ENCODE results near the gene WDFY2.

Gene WDFY2

DNA sequence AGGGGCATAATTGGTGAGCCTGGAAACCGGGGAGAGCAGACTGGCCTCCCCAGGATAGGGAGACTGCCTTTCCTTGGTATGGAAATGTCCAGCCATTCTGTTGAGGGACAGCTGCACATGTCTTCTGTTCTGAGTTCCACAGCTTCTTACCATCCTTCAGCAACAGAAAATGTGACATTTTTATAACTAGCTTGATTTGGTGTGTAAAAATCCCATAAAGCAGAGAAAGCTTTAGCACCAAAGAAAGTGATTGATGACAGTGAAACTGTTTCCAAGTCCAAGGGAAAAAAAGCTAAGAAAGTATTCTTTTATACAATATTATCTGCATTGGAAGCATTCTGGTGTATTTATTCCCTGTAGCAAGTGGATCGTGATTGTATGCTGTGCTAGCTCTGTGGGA, 157.8 kb downstream of the WDFY2 start:
- no peak for DNase-seq (ENCODE audit: low read depth)
- no peak overlapping the region for H3K4me3 ChIP-seq (replicated peaks; ENCODE audit: low read depth, low read length)
- TF ChIP-seq, protein P1, sequence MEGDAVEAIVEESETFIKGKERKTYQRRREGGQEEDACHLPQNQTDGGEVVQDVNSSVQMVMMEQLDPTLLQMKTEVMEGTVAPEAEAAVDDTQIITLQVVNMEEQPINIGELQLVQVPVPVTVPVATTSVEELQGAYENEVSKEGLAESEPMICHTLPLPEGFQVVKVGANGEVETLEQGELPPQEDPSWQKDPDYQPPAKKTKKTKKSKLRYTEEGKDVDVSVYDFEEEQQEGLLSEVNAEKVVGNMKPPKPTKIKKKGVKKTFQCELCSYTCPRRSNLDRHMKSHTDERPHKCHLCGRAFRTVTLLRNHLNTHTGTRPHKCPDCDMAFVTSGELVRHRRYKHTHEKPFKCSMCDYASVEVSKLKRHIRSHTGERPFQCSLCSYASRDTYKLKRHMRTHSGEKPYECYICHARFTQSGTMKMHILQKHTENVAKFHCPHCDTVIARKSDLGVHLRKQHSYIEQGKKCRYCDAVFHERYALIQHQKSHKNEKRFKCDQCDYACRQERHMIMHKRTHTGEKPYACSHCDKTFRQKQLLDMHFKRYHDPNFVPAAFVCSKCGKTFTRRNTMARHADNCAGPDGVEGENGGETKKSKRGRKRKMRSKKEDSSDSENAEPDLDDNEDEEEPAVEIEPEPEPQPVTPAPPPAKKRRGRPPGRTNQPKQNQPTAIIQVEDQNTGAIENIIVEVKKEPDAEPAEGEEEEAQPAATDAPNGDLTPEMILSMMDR (IDR thresholded peaks at IDR 0.05; ENCODE audit: low read length, missing control alignments): no peak

DNA sequence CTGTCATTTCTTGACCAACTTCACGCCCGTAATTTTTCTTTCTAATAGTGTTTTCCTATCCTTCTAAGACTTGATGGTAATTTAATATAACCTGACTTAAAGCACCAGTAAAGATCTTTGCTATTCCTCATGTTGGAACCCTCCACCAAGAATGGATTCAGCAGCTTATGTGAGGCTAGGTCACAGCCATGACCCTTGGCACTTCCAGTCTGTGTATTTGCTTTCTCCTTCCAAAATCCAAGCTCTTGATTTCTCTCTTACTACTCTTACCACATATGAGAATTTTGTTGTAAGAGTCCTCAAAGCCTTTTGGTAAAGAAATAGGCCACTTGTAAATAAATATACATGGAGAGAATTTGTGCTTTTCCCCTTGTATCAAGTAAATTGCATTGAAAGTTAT, 158.3 kb downstream of the WDFY2 start:
- H3K4me3 ChIP-seq (replicated peaks; ENCODE audit: low read depth, low read length): no peak overlapping the region
- no peak for DNase-seq (ENCODE audit: low read depth)
- TF ChIP-seq, protein P1 (IDR thresholded peaks at IDR 0.05; ENCODE audit: low read length, missing control alignments): no peak

DNA sequence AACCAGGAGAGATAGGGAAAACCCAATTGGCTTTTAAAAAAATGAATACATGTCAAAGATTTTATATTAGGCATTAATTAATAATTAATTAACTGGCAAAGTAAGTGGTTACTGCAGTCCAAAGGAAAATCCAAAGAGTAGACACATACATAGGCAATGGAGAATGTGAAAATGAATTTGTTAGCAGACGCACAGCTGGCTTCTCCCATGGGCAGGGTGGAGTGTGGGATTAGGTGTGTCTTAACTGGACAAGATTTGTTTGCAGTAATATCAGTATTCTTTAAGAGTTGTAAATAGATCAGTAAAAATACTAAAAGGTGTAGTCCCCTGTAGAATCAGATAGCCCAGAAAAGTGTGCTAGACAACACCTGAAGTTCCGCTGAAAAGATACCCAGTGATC, 161.0 kb downstream of the WDFY2 start:
- H3K4me3 ChIP-seq (replicated peaks; ENCODE audit: low read depth, low read length): no peak overlapping the region
- DNase-seq (ENCODE audit: low read depth): no peak
- TF ChIP-seq, protein P1 (IDR thresholded peaks at IDR 0.05; ENCODE audit: low read length, missing control alignments): no peak

DNA sequence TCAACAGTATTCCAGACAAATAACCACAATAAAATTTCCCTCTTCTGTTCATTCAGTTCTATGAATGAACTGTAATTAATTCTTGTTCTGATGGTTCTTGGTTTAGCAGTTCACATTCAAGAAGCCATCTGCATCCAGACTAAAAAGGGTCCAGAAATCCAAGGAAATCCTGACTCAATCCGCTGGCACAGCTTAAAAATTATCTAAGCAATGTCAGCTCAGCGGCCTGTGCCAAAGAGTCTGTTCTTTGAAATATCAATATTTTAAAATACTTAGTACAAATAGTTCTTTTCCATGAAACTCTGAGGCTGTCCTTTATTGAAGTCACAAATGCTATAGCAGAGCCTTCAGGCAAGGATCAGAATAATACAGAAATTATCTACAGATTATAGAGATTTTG, 162.5 kb downstream of the WDFY2 start:
- no peak overlapping the region for H3K4me3 ChIP-seq (replicated peaks; ENCODE audit: low read depth, low read length)
- no peak for DNase-seq (ENCODE audit: low read depth)
- TF ChIP-seq, protein P1 (IDR thresholded peaks at IDR 0.05; ENCODE audit: low read length, missing control alignments): no peak

DNA sequence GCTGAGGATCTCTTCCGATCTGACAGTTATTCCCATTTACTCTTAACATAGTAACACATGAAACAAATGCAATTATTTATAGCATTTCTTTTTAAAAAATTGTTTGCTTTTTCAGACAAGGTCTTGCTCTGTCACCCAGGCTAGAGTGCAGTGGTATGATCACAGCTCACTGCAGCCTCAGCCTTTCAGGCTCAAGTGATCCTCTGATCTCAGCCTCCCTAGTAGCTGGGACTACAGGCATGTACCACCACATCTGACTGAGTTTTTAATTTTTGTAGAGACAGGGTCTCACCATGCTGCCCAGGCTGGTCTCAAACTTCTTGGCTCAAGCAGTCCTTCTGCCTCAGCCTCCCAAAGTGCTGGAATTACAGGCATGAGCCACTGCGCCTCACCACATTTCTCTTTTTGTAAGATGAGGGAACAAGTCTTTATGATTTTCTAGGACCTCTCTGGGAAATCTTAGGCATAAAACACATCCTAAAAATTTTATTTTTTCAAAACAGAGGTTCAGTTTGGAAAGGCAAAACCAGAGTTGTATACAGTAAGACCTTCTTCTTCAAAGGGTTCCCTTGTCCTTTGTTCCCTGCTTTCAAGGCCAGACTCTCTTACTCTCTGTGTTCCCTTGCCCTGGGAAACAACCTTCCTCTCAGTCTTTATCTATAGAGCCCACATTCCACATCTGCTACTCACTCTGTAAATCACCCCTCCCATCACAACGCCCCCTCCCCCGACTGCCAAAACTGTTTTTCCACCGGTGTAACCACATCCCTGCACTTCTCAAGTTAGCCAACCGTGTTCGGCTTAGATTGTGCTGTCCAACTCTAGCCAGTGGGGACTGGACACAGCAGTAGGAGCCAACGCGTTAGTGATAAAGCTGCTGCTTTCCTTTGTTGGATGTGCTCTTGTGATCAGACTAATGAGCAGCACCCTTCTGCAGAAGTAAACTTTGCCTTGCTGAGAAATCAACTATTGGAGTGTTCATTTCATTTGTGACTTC, 163.5 kb downstream of the WDFY2 start:
- TF ChIP-seq, protein P1 (IDR thresholded peaks at IDR 0.05; ENCODE audit: low read length, missing control alignments): no peak
- DNase-seq (ENCODE audit: low read depth): no peak

DNA sequence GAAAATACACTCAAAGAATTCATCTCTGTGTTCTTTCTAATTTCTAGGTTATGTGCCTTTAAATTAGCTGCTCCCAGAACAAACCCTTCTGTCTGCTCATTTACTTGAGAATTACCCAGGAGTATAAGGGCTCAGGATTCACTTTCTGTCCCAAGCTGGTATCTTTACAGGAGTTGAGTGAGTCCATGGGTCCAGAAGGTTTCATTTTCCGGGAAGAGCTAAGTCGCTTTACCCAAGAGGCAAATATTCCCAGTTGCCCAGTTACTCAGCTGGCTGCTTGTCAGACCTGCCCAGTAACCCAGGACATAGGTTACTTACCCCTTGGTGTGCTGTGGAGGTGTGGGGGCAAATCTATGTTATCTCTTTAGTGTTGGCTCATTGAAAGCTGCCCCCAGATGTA, 172.4 kb downstream of the WDFY2 start:
- TF ChIP-seq, protein P1 (IDR thresholded peaks at IDR 0.05; ENCODE audit: low read length, missing control alignments): no peak
- H3K4me3 ChIP-seq (replicated peaks; ENCODE audit: low read depth, low read length): no peak overlapping the region
- DNase-seq (ENCODE audit: low read depth): no peak

More for the DNA sequence above, 163.5 kb downstream of the WDFY2 start:
- no peak overlapping the region for H3K4me3 ChIP-seq (replicated peaks; ENCODE audit: low read depth, low read length)

Measured in fibroblast of pulmonary artery (primary cell).